GM18520 (cell line): ENCODE data around the gene EVI5L.
A peak's percentile ranks its signal among the peaks of the same experiment; 100 is the strongest.
"Not testable (repeated sequence)": the region's sequence is repeated elsewhere in the genome, so short reads cannot be mapped to it uniquely, and the experiment has no call there.

Experiments
- ATAC-seq: cut with Tn5 transposase; IDR thresholded peaks from one replicate; pipeline ENCODE4 v1.9.1; 2021; ENCODE audit not compliant: unreplicated experiment

EVI5L gene

GRCh38 chr19:7829561-7830271 lies at the start of gene EVI5L:
Gene EVI5L, plus strand, starts transcription at chr19:7830218. Its CDS starts 16,325 bp downstream, at chr19:7846543.
- ATAC-seq, result peak; percentile 87

GRCh38 chr19:7781157-7781556 lies 48.9 kb upstream of the EVI5L start:
- ATAC-seq, result no peak

- ATAC-seq, result no peak
These were observed 46.0 kb upstream of the EVI5L start for GRCh38 chr19:7783991-7784423.

GRCh38 chr19:7784856-7785255 lies 45.2 kb upstream of the EVI5L start:
- ATAC-seq, result no peak

- ATAC-seq, result no peak
These were observed 42.9 kb upstream of the EVI5L start for GRCh38 chr19:7787141-7787540.

GRCh38 chr19:7787602-7788177 lies 42.3 kb upstream of the EVI5L start:
- no peak for ATAC-seq

GRCh38 chr19:7788178-7788932 lies 41.7 kb upstream of the EVI5L start:
- no peak for ATAC-seq

GRCh38 chr19:7788933-7789323 lies 41.1 kb upstream of the EVI5L start:
- no peak for ATAC-seq

GRCh38 chr19:7789447-7789846 lies 40.6 kb upstream of the EVI5L start:
- no peak for ATAC-seq

- no peak for ATAC-seq
These were observed 39.6 kb upstream of the EVI5L start for GRCh38 chr19:7790416-7790815.

- ATAC-seq, result no peak
These were observed 37.7 kb upstream of the EVI5L start for GRCh38 chr19:7792281-7792680.

- not testable (repeated sequence) for ATAC-seq
These were observed 37.3 kb upstream of the EVI5L start for GRCh38 chr19:7792701-7793100.

GRCh38 chr19:7793493-7793892 lies 36.5 kb upstream of the EVI5L start:
- ATAC-seq, result no peak

GRCh38 chr19:7795555-7796161 lies 34.4 kb upstream of the EVI5L start:
- no peak for ATAC-seq

GRCh38 chr19:7799640-7800355 lies 30.2 kb upstream of the EVI5L start:
- ATAC-seq, result no peak

- ATAC-seq, result no peak
These were observed 28.9 kb upstream of the EVI5L start for GRCh38 chr19:7801020-7801570.

GRCh38 chr19:7806234-7806633 lies 23.8 kb upstream of the EVI5L start:
- ATAC-seq, result no peak

- no peak for ATAC-seq
These were observed 23.1 kb upstream of the EVI5L start for GRCh38 chr19:7806876-7807275.

- no peak for ATAC-seq
These were observed 21.9 kb upstream of the EVI5L start for GRCh38 chr19:7808108-7808507.

GRCh38 chr19:7811989-7812388 lies 18.0 kb upstream of the EVI5L start:
- no peak for ATAC-seq

GRCh38 chr19:7815325-7815724 lies 14.7 kb upstream of the EVI5L start:
- no peak for ATAC-seq
